ENCODE results near the gene SNU13. TPM values are rescaled to one million over a fixed set of nuclear protein-coding genes. Genes with fewer than 3 reads are reported as not detected.
"Not testable (repeated sequence)": the region's sequence is repeated elsewhere in the genome, so short reads cannot be mapped to it uniquely, and the experiment has no call there.

SNU13 gene
- total RNA-seq, 1 donor, result 56.1 TPM

- no peak overlapping the region for H3K4me2 ChIP-seq (ENCODE audit: insufficient read depth, low read length)
- H3K9me3 ChIP-seq (ENCODE audit: low read depth, low read length), result no peaks in the 10 kb centered on the region
- H3K4me3 ChIP-seq (ENCODE audit: insufficient read depth, low read length), result no peak overlapping the region
- no peaks in the 10 kb centered on the region for H3K27me3 ChIP-seq (ENCODE audit: insufficient read depth, low read length)
- peaks cover 49% of the 10 kb centered on the region for H3K79me2 ChIP-seq (ENCODE audit: insufficient read depth, low read length)
- DNase-seq (ENCODE audit: insufficient read length, low spot score, missing footprints), result no peak
- H2AFZ ChIP-seq (ENCODE audit: low read length), result no peak overlapping the region
- H3K27ac ChIP-seq (ENCODE audit: low read depth, low read length), result peak overlapping the region; percentile 54
- peaks cover 25% of the 10 kb centered on the region for H4K20me1 ChIP-seq (ENCODE audit: insufficient read depth, low read length)
- no peak for TF ChIP-seq CTCF (IDR thresholded peaks at IDR 0.05; ENCODE audit: extremely low read depth, low read depth, low read length)
- peaks cover 10% of the 10 kb centered on the region for H3K4me1 ChIP-seq (ENCODE audit: insufficient read depth, low read length)
- H3K36me3 ChIP-seq (ENCODE audit: insufficient read depth, low read length), result peaks cover 70% of the 10 kb centered on the region
Observed at GRCh38 chr22:41636467-41636866, 52.2 kb downstream of the SNU13 start.

- not testable (repeated sequence) for H3K27ac ChIP-seq (ENCODE audit: low read depth, low read length); H3K4me1 ChIP-seq (ENCODE audit: insufficient read depth, low read length); H3K4me2 ChIP-seq (ENCODE audit: insufficient read depth, low read length); H3K27me3 ChIP-seq (ENCODE audit: insufficient read depth, low read length); H3K4me3 ChIP-seq (ENCODE audit: insufficient read depth, low read length); H2AFZ ChIP-seq (ENCODE audit: low read length); DNase-seq (ENCODE audit: insufficient read length, low spot score, missing footprints); H3K9me3 ChIP-seq (ENCODE audit: low read depth, low read length)
- Histone ChIP-seq H3K36me3 (ENCODE audit: insufficient read depth, low read length) (peaks cover 60% of the 10 kb centered on the region), H3K79me2 (ENCODE audit: insufficient read depth, low read length) (peaks cover 37% of the 10 kb centered on the region), H4K20me1 (ENCODE audit: insufficient read depth, low read length) (peaks cover 20% of the 10 kb centered on the region)
Observed at GRCh38 chr22:41634610-41635009, 54.1 kb downstream of the SNU13 start.

- not testable (repeated sequence) for H2AFZ ChIP-seq (ENCODE audit: low read length); H3K27me3 ChIP-seq (ENCODE audit: insufficient read depth, low read length); H3K4me1 ChIP-seq (ENCODE audit: insufficient read depth, low read length); H3K27ac ChIP-seq (ENCODE audit: low read depth, low read length); H3K4me2 ChIP-seq (ENCODE audit: insufficient read depth, low read length); DNase-seq (ENCODE audit: insufficient read length, low spot score, missing footprints); H3K9me3 ChIP-seq (ENCODE audit: low read depth, low read length); H3K4me3 ChIP-seq (ENCODE audit: insufficient read depth, low read length)
- peaks cover 47% of the 10 kb centered on the region for H3K79me2 ChIP-seq (ENCODE audit: insufficient read depth, low read length)
- H4K20me1 ChIP-seq (ENCODE audit: insufficient read depth, low read length), result peaks cover 18% of the 10 kb centered on the region
- H3K36me3 ChIP-seq (ENCODE audit: insufficient read depth, low read length), result peaks cover 64% of the 10 kb centered on the region
Observed at GRCh38 chr22:41631615-41632014, 57.1 kb downstream of the SNU13 start.

GRCh38 chr22:41631115-41631514, 57.6 kb downstream of the SNU13 start:
- not testable (repeated sequence) for H3K4me1 ChIP-seq (ENCODE audit: insufficient read depth, low read length); H3K4me2 ChIP-seq (ENCODE audit: insufficient read depth, low read length); H3K27me3 ChIP-seq (ENCODE audit: insufficient read depth, low read length); H2AFZ ChIP-seq (ENCODE audit: low read length); DNase-seq (ENCODE audit: insufficient read length, low spot score, missing footprints); H3K4me3 ChIP-seq (ENCODE audit: insufficient read depth, low read length); H3K27ac ChIP-seq (ENCODE audit: low read depth, low read length); H3K9me3 ChIP-seq (ENCODE audit: low read depth, low read length)
- Histone ChIP-seq H3K79me2 (ENCODE audit: insufficient read depth, low read length) (peaks cover 49% of the 10 kb centered on the region), H4K20me1 (ENCODE audit: insufficient read depth, low read length) (peaks cover 14% of the 10 kb centered on the region), H3K36me3 (ENCODE audit: insufficient read depth, low read length) (peaks cover 63% of the 10 kb centered on the region)

GRCh38 chr22:41625577-41625976, 63.1 kb downstream of the SNU13 start:
- Histone ChIP-seq H2AFZ (ENCODE audit: low read length) (no peak overlapping the region), H3K4me1 (ENCODE audit: insufficient read depth, low read length) (peaks cover 6% of the 10 kb centered on the region), H3K79me2 (ENCODE audit: insufficient read depth, low read length) (peaks cover 69% of the 10 kb centered on the region), H3K9me3 (ENCODE audit: low read depth, low read length) (no peaks in the 10 kb centered on the region), H4K20me1 (ENCODE audit: insufficient read depth, low read length) (peaks cover 14% of the 10 kb centered on the region), H3K4me3 (ENCODE audit: insufficient read depth, low read length) (no peak overlapping the region), H3K27me3 (ENCODE audit: insufficient read depth, low read length) (no peaks in the 10 kb centered on the region), H3K36me3 (ENCODE audit: insufficient read depth, low read length) (peaks cover 63% of the 10 kb centered on the region), H3K4me2 (ENCODE audit: insufficient read depth, low read length) (no peak overlapping the region), H3K27ac (ENCODE audit: low read depth, low read length) (no peak overlapping the region)
- no peak for TF ChIP-seq CTCF (IDR thresholded peaks at IDR 0.05; ENCODE audit: extremely low read depth, low read depth, low read length)
- no peak for DNase-seq (ENCODE audit: insufficient read length, low spot score, missing footprints)

Small RNA genes lying within 50 kb of the gene (small RNA-seq; reads per million reads assigned to genes)
- gene HMGN2P10 (not detected), gene RF00019 (not detected), gene RNU6-476P (not detected), gene RNU6ATAC22P (not detected)

Other genes starting within 250 kb of the SNU13 start
- gene TOB2, start 242.1 kb downstream of the SNU13 start, total RNA-seq, result 28.0 and 29.0 TPM in 2 replicates
- 27.7 and 38.4 TPM in 2 replicates for gene PHF5A, start 220.2 kb downstream of the SNU13 start, total RNA-seq
- gene ACO2, start 219.8 kb downstream of the SNU13 start, total RNA-seq, result 57.9 and 60.4 TPM in 2 replicates
- 26.2 and 27.9 TPM in 2 replicates for gene POLR3H, start 144.4 kb downstream of the SNU13 start, total RNA-seq
- 0.88 and 1.1 TPM in 2 replicates for gene CSDC2, start 127.9 kb downstream of the SNU13 start, total RNA-seq
- gene PMM1, start 99.0 kb downstream of the SNU13 start, total RNA-seq, result 15.6 and 18.9 TPM in 2 replicates
- 16.3 and 18.3 TPM in 2 replicates for gene DESI1, start 67.8 kb downstream of the SNU13 start, total RNA-seq
- 247 and 251 TPM in 2 replicates for gene XRCC6, start 67.6 kb downstream of the SNU13 start, total RNA-seq
- gene MEI1, start 10.6 kb upstream of the SNU13 start, total RNA-seq, result 0.29 and 0.36 TPM in 2 replicates
- 8.3 and 11.8 TPM in 2 replicates for gene CCDC134, start 111.8 kb upstream of the SNU13 start, total RNA-seq
- 71.6 and 80.3 TPM in 2 replicates for gene SREBF2, start 144.2 kb upstream of the SNU13 start, total RNA-seq
- gene SHISA8, start 226.2 kb upstream of the SNU13 start, total RNA-seq, result not detected in 2 replicates
- gene TNFRSF13C, start 237.9 kb upstream of the SNU13 start, total RNA-seq, result under 0.01 TPM in 2 replicates